ENCODE data around the gene MEF2A. TPM values are rescaled to one million over a fixed set of nuclear protein-coding genes. Genes with fewer than 3 reads are reported as not detected.

Gene MEF2A
- total and polyA plus RNA-seq, 9 of the 15 experiments (the other 6 are each of a cell fraction or from before 2014, with no cell fraction given), result 1.6 to 18.7 (median 8.7) TPM

GRCh38 chr15:99565299-99566156, at the start of gene MEF2A (continued):
- TF ChIP-seq POLR2AphosphoS5 (IDR thresholded peaks at IDR 0.05; ENCODE audit: control insufficient read depth, insufficient read depth, low read depth, low read length) (peak; percentile 65), RBM39 (optimal IDR thresholded peaks at IDR 0.05; ENCODE audit: low read depth, low read length) (no peak), SMARCA4 (IDR thresholded peaks at IDR 0.05) (peak; percentile 47; the same call in 1 of the 2 replicates), HNRNPLL (IDR thresholded peaks at IDR 0.05; ENCODE audit: low read depth, low read length, poor library complexity, severe bottlenecking) (peak; percentile 85), NBN (IDR thresholded peaks at IDR 0.05; ENCODE audit: low read depth) (peak; percentile 91), LEF1 (IDR thresholded peaks at IDR 0.05) (peak; percentile 47), MEF2D (tag; conservative IDR thresholded peaks at IDR 0.05; ENCODE audit: low read depth) (peak; percentile 100), TARDBP (IDR thresholded peaks at IDR 0.05) (peak; percentile 87), ZMIZ1 (IDR thresholded peaks at IDR 0.05; ENCODE audit: low read depth in 2 of 2, low read length in 2 of 2) (no peak; a peak in 2 of 4 replicates), PHTF2 (CRISPR knock-in tag; IDR thresholded peaks at IDR 0.05) (no peak), OTX1 (CRISPR knock-in tag; IDR thresholded peaks at IDR 0.05) (peak; percentile 70; the same call in 1 of the 2 replicates), ETV6 (IDR thresholded peaks at IDR 0.05; ENCODE audit: borderline replicate concordance in 1 of 2, low read depth in 2 of 2, low read length in 1 of 2) (no peak), ETV6 (CRISPR knock-in tag; IDR thresholded peaks at IDR 0.05; ENCODE audit: borderline replicate concordance) (peak; percentile 61; the same call in 1 of the 2 replicates), PYGO2 (tag; IDR thresholded peaks at IDR 0.05) (0 out of 2 replicates have a peak, but pooled peaks have one; percentile 15), ZNF253 (CRISPR knock-in tag; conservative IDR thresholded peaks at IDR 0.05) (no peak), E2F1 (CRISPR knock-in tag; IDR thresholded peaks at IDR 0.05) (no peak), KHSRP (IDR thresholded peaks at IDR 0.05) (no peak), HNRNPK (IDR thresholded peaks at IDR 0.05; ENCODE audit: low read depth, low read length, poor library complexity, severe bottlenecking) (peak; percentile 39), THRB (CRISPR knock-in tag; conservative IDR thresholded peaks at IDR 0.05) (peak; percentile 67; the same call in 1 of the 2 replicates), NCOR1 (IDR thresholded peaks at IDR 0.05) (peak; percentile 44; the same call in 1 of the 2 replicates), USF1 (CRISPR knock-in tag; IDR thresholded peaks at IDR 0.05) (no peak)

Measured in K562 (cell line).